Karpas-422 (cell line): ENCODE measurements around the gene ERC2. TPM values are rescaled to one million over a fixed set of nuclear protein-coding genes. Genes with fewer than 3 reads are reported as not detected.

Source experiments
- DNase-seq: peaks from one replicate; pipeline ENCODE4 v3.0.0-alpha.2; 2015
- H2AFZ ChIP-seq: fragments of 200-600 bp; sonication (generic); 2 replicates; pipeline ENCODE4 v1.6.1; 2014; ENCODE audit warnings: antibody characterized with exemption, low read length, mixed read lengths
- H3K27ac ChIP-seq: fragments of 200-600 bp; sonication (generic); 2 replicates; pipeline ENCODE4 v1.5.1; 2014; ENCODE audit warnings: mild to moderate bottlenecking, low read length, moderate library complexity
- H3K27me3 ChIP-seq: fragments of 200-600 bp; sonication (generic); 2 replicates; pipeline ENCODE4 v1.6.1; 2014; ENCODE audit warnings: low read length, mixed read lengths
- H3K36me3 ChIP-seq: fragments of 200-600 bp; sonication (generic); 2 replicates; pipeline ENCODE4 v1.6.1; 2014; ENCODE audit warnings: low read length, mixed read lengths; ENCODE audit not compliant: insufficient read depth
- H3K4me1 ChIP-seq: fragments of 200-600 bp; sonication (generic); 2 replicates; pipeline ENCODE4 v1.6.1; 2014; ENCODE audit warnings: mild to moderate bottlenecking, low read length, mixed read lengths
- H3K4me2 ChIP-seq: fragments of 200-600 bp; sonication (generic); 2 replicates; pipeline ENCODE4 v1.6.1; 2014; ENCODE audit warnings: low read length, low read depth, mild to moderate bottlenecking; ENCODE audit not compliant: poor library complexity, severe bottlenecking
- H3K4me3 ChIP-seq: fragments of 200-600 bp; sonication (generic); 2 replicates; pipeline ENCODE4 v1.5.1; 2014; ENCODE audit warnings: mild to moderate bottlenecking, antibody characterized with exemption, low read length, mixed read lengths
- H3K79me2 ChIP-seq: fragments of 200-600 bp; sonication (generic); 2 replicates; pipeline ENCODE4 v1.6.1; 2014; ENCODE audit warnings: mild to moderate bottlenecking, low read length, mixed read lengths
- H3K9ac ChIP-seq: fragments of 200-600 bp; sonication (generic); 2 replicates; pipeline ENCODE4 v1.6.0; 2014; ENCODE audit warnings: low read length
- H3K9me2 ChIP-seq: fragments of 200-600 bp; sonication (generic), shearing (Covaris generic); replicated peaks from 2 replicates; pipeline ENCODE4 v1.6.0; 2014; ENCODE audit warnings: mild to moderate bottlenecking, low read length, moderate library complexity; ENCODE audit not compliant: insufficient read depth
- H3K9me3 ChIP-seq: fragments of 300-700, 200-600 bp; sonication (generic); 2 replicates; pipeline ENCODE4 v1.6.1; 2014; ENCODE audit warnings: low read length, mixed read lengths
- H4K20me1 ChIP-seq: fragments of 200-600 bp; sonication (generic); 2 replicates; pipeline ENCODE4 v1.6.1; 2014; ENCODE audit warnings: mild to moderate bottlenecking, antibody characterized with exemption, low read length, low read depth; ENCODE audit not compliant: insufficient read depth
- total RNA-seq: library from RNA; depleted of rRNA; stranded (reverse); fragments of >200 nt; shearing (Covaris generic); gene quantifications from 2 replicates; pipeline ENCODE4 v1.2.3, GENCODE V29; 2014; ENCODE audit warnings: low replicate concordance

The ERC2 gene
- total RNA-seq, 1 experiment from 2014 or later, result 3.7 TPM

- Histone ChIP-seq H3K27me3 (no peaks in the 10 kb centered on the region), H3K4me3 (peak overlapping the region; percentile 17; the same call in 1 of the 2 replicates), H3K36me3 (no peaks in the 10 kb centered on the region), H3K4me2 (peak overlapping the region; percentile 68), H3K4me1 (peaks cover 96% of the 10 kb centered on the region), H4K20me1 (no peaks in the 10 kb centered on the region), H3K9ac (peak overlapping the region; percentile 70), H3K79me2 (no peaks in the 10 kb centered on the region), H3K9me3 (no peaks in the 10 kb centered on the region), H3K9me2 (no peaks in the 10 kb centered on the region), H3K27ac (peak overlapping the region; percentile 99), H2AFZ (no peak overlapping the region)
- DNase-seq, result peak; percentile 89
Measured at GRCh38 chr3:55721716-55722484, 746.4 kb downstream of the ERC2 start.

DNA sequence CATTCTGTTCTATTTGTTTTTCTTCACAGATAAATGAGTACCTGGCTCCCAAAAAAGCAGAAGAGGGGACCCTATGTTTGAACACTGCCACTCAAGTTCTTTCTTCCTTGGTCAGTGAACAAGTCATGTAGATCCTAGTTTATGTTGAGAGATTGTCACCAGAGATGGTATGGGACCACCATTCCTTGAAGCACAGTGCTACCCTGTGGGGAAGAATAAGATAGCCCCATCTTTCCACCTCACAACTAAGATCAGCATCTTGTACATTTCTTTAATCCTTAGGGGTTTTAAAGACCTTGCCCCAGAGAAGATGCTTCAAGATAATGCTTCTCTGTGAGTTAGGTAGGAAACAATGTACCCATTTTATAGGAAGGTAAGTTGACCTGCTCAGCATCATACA is 747.7 kb downstream of the ERC2 start:
- H3K27me3 ChIP-seq, result no peaks in the 10 kb centered on the region
- H3K36me3 ChIP-seq, result no peaks in the 10 kb centered on the region
- H3K4me3 ChIP-seq, result no peak overlapping the region
- peak overlapping the region; percentile 99 for H3K27ac ChIP-seq
- peak; percentile 75 for DNase-seq
- H3K9me3 ChIP-seq, result no peaks in the 10 kb centered on the region
- peak overlapping the region; percentile 70; the same call in 1 of the 2 replicates for H3K9ac ChIP-seq
- no peaks in the 10 kb centered on the region for H3K9me2 ChIP-seq
- peak overlapping the region; percentile 68 for H3K4me2 ChIP-seq
- H4K20me1 ChIP-seq, result no peaks in the 10 kb centered on the region
- H3K79me2 ChIP-seq, result no peaks in the 10 kb centered on the region
- H3K4me1 ChIP-seq, result peaks cover 92% of the 10 kb centered on the region
- no peak overlapping the region for H2AFZ ChIP-seq

DNA sequence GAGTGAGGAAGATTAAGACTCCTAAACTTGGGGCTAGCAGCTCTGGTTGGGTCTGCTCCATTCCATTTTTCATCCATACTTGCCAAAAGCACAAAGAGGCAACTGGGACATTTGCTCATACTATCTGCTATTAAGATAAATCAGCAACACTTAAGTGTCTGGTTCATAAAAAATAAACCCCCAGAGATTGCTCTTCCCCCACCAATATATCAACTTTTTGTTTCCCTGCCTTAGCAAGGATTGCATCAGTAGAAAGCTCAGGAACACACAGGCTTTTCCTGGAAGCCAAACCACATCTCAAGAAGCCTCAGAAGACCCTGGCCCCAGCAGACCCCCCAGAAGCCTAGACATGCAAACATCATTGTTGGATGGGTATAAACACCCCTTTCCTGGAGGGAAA is 748.8 kb downstream of the ERC2 start:
- Histone ChIP-seq H2AFZ (peak overlapping the region; percentile 41; the same call in 1 of the 2 replicates), H3K36me3 (no peaks in the 10 kb centered on the region), H3K79me2 (no peaks in the 10 kb centered on the region), H3K4me3 (no peak overlapping the region), H3K9ac (peak overlapping the region; percentile 39), H4K20me1 (no peaks in the 10 kb centered on the region), H3K27me3 (no peaks in the 10 kb centered on the region), H3K4me2 (peak overlapping the region; percentile 38), H3K27ac (peak overlapping the region; percentile 86), H3K4me1 (peaks cover 82% of the 10 kb centered on the region), H3K9me2 (no peaks in the 10 kb centered on the region), H3K9me3 (no peaks in the 10 kb centered on the region)
- DNase-seq, result peak; percentile 41

GRCh38 chr3:55719006-55719405 is 749.3 kb downstream of the ERC2 start:
- peak overlapping the region; percentile 86 for H3K27ac ChIP-seq
- H3K9me3 ChIP-seq, result no peaks in the 10 kb centered on the region
- 0 out of 2 replicates have a peak overlapping the region, but pooled peaks have one; percentile 3 for H3K4me3 ChIP-seq
- peak; percentile 54 for DNase-seq
- peak overlapping the region; percentile 39 for H3K9ac ChIP-seq
- no peaks in the 10 kb centered on the region for H3K9me2 ChIP-seq
- peaks cover 77% of the 10 kb centered on the region for H3K4me1 ChIP-seq
- H3K4me2 ChIP-seq, result peak overlapping the region; percentile 38
- H4K20me1 ChIP-seq, result no peaks in the 10 kb centered on the region
- no peaks in the 10 kb centered on the region for H3K27me3 ChIP-seq
- no peaks in the 10 kb centered on the region for H3K79me2 ChIP-seq
- peak overlapping the region; percentile 41 for H2AFZ ChIP-seq
- no peaks in the 10 kb centered on the region for H3K36me3 ChIP-seq

DNA sequence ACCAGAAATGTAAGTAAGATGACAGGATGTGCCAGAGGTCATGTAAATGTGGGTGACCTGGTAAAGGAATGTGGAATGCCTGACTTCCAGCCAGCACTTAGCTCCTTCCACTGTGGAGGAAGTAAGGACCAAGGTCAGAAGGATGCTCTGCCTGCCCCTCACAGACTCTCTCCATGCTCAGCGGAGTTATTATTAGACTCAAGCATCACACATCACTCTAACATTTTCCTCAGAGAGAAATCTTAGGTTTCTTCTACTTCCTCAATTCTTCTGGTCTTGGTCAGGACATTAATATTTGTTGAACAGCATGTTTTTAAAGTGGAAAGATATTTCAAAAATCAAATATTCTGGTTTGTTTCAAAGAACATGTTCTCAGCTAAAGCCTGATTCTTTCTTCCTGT is 749.7 kb downstream of the ERC2 start:
- Histone ChIP-seq H2AFZ (peak overlapping the region; percentile 41), H3K9me3 (no peaks in the 10 kb centered on the region), H3K4me3 (0 out of 2 replicates have a peak overlapping the region, but pooled peaks have one; percentile 3), H3K79me2 (no peaks in the 10 kb centered on the region), H3K4me2 (peak overlapping the region; percentile 38), H3K4me1 (peaks cover 73% of the 10 kb centered on the region), H3K9ac (peak overlapping the region; percentile 39), H4K20me1 (no peaks in the 10 kb centered on the region), H3K27me3 (no peaks in the 10 kb centered on the region), H3K9me2 (no peaks in the 10 kb centered on the region), H3K36me3 (no peaks in the 10 kb centered on the region), H3K27ac (peak overlapping the region; percentile 86)
- DNase-seq, result peak; percentile 72

DNA sequence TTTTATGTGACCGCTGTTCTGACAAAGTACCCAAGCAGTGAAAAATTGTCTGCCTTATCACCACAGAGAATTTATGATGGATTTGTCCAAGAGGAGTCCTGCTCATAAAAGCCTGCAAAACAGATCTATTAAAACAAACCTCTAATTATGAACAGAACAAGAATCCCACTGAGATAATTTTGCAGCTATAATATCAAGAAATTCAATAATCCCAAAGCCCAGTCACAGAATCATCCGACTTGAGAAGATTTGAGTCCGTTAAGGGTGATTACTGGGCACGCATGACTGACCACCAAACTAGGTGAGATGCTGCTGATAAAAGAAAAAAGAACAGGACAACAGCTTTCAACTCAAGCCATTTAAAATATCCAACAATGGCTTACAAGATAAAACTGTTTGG is 750.2 kb downstream of the ERC2 start:
- Histone ChIP-seq H3K9me3 (no peaks in the 10 kb centered on the region), H2AFZ (peak overlapping the region; percentile 41; the same call in 1 of the 2 replicates), H4K20me1 (no peaks in the 10 kb centered on the region), H3K4me3 (0 out of 2 replicates have a peak overlapping the region, but pooled peaks have one; percentile 3), H3K36me3 (no peaks in the 10 kb centered on the region), H3K4me1 (peaks cover 68% of the 10 kb centered on the region), H3K79me2 (no peaks in the 10 kb centered on the region), H3K27ac (peak overlapping the region; percentile 86), H3K9me2 (no peaks in the 10 kb centered on the region), H3K4me2 (peak overlapping the region; percentile 38), H3K9ac (peak overlapping the region; percentile 39; the same call in 1 of the 2 replicates), H3K27me3 (no peaks in the 10 kb centered on the region)
- peak; percentile 62 for DNase-seq

- Histone ChIP-seq H4K20me1 (no peaks in the 10 kb centered on the region), H3K9ac (peak overlapping the region; percentile 39; the same call in 1 of the 2 replicates), H3K27ac (no peak overlapping the region), H3K9me2 (no peaks in the 10 kb centered on the region), H3K4me2 (peak overlapping the region; percentile 38), H3K36me3 (no peaks in the 10 kb centered on the region), H3K4me1 (peaks cover 66% of the 10 kb centered on the region), H3K79me2 (no peaks in the 10 kb centered on the region), H3K9me3 (no peaks in the 10 kb centered on the region), H2AFZ (no peak overlapping the region; the same call in 1 of the 2 replicates), H3K27me3 (no peaks in the 10 kb centered on the region), H3K4me3 (no peak overlapping the region)
- DNase-seq, result peak; percentile 41
Measured at GRCh38 chr3:55717481-55717880, 750.8 kb downstream of the ERC2 start.

DNA sequence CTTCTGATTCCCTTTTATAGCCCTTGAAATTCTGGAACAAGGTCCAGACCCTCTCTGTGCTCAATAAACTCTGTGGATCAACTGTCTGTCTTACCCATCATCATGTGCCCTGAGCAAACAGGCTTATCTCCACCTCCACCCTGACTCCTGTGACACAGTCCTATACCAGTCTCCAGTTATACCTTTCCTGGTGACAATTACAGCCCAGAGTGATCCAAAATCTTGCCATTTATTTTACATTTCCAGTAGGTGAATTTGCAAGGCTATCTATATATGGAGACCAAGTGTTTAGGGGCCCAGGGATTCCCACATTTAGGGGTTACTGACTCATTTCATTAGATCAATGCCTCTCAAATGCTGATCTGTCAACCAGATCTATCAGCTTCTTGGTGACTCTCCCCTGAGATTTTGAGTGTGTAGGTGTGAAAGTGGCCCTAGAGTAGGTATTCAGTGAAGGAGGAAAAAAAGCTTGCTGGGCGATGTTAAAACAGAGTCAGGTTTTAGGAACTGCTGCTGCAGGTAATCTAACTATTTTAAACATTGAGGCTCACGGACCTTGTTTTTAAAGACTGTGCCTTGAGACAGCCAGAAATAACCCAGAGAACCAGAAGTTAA is 751.5 kb downstream of the ERC2 start:
- H3K4me3 ChIP-seq, result no peak overlapping the region
- no peaks in the 10 kb centered on the region for H3K9me2 ChIP-seq
- H3K9me3 ChIP-seq, result no peaks in the 10 kb centered on the region
- peak overlapping the region; percentile 37 for H3K4me2 ChIP-seq
- H2AFZ ChIP-seq, result peak overlapping the region; percentile 26; the same call in 1 of the 2 replicates
- peaks cover 63% of the 10 kb centered on the region for H3K4me1 ChIP-seq
- H3K27ac ChIP-seq, result no peak overlapping the region
- no peaks in the 10 kb centered on the region for H3K79me2 ChIP-seq
- H3K9ac ChIP-seq, result 0 out of 2 replicates have a peak overlapping the region, but pooled peaks have one; percentile 3
- H3K36me3 ChIP-seq, result no peaks in the 10 kb centered on the region
- no peaks in the 10 kb centered on the region for H4K20me1 ChIP-seq
- peak; percentile 53 for DNase-seq
- no peaks in the 10 kb centered on the region for H3K27me3 ChIP-seq
